PC-3 (cell line): ENCODE results near the gene ZFAND6. TPM values are rescaled to one million over a fixed set of nuclear protein-coding genes. Genes with fewer than 3 reads are reported as not detected.

Experiments
- ATAC-seq: fragments of 200-7000 bp; cut with Tn5 transposase; 2 replicates; pipeline ENCODE4 v1.9.1; 2020; ENCODE audit warnings: mild to moderate bottlenecking, moderate library complexity
- BruUV-seq: library from RNA; stranded (reverse); fragments of 400-500 nt; replicated peaks from 2 replicates; lab custom pipeline; 2021; lab: Mats Ljungman, UMichigan
- CTCF ChIA-PET: fragments of 300-600 bp; sonication (Branson Sonifier 250); formaldehyde crosslinking; loops from one replicate; lab custom pipeline; 2022; ENCODE audit warnings: antibody characterized with exemption; lab: Charles Lee
- POLR2A ChIA-PET: fragments of 300-600 bp; sonication (Branson Sonifier 250); formaldehyde crosslinking; loops from one replicate; lab custom pipeline; 2022; ENCODE audit warnings: antibody characterized with exemption; ENCODE audit not compliant: unreplicated experiment; lab: Charles Lee
- DNase-seq: peaks from one replicate; pipeline ENCODE4 v3.0.0-alpha.2; 2015
- H2AFZ ChIP-seq: fragments of 300-600 bp; sonication (generic); 2 replicates; pipeline ENCODE4 v1.6.0; 2016; ENCODE audit warnings: antibody characterized with exemption, low read length
- H3F3A ChIP-seq: fragments of 300-600 bp; sonication (generic); one replicate; pipeline ENCODE4 v1.6.0; 2017; ENCODE audit warnings: antibody characterized with exemption, low read length, control low read depth, mild to moderate bottlenecking; ENCODE audit not compliant: unreplicated experiment
- H3K27ac ChIP-seq: fragments of 300-600 bp; sonication (generic); 2 replicates; pipeline ENCODE4 v1.5.1; 2016; ENCODE audit warnings: mild to moderate bottlenecking, low read length
- H3K27me3 ChIP-seq: fragments of 300-600 bp; sonication (generic); 2 replicates; pipeline ENCODE4 v1.6.1; 2016; ENCODE audit warnings: low read length, mixed read lengths
- H3K36me3 ChIP-seq: fragments of 300-600 bp; sonication (generic); 2 replicates; pipeline ENCODE4 v1.6.1; 2016; ENCODE audit warnings: low read depth, mixed run types, low read length, mixed read lengths
- H3K4me1 ChIP-seq: fragments of 300-600 bp; sonication (generic); 2 replicates; pipeline ENCODE4 v1.5.1; 2016; ENCODE audit warnings: low read length; ENCODE audit not compliant: insufficient read depth
- H3K4me2 ChIP-seq: fragments of 300-600 bp; sonication (generic); 2 replicates; pipeline ENCODE4 v1.6.0; 2016; ENCODE audit warnings: low read length
- H3K4me3 ChIP-seq: fragments of 300-600 bp; sonication (generic); 2 replicates; pipeline ENCODE4 v1.5.1; 2016; ENCODE audit warnings: mild to moderate bottlenecking, low read length, mixed read lengths
- H3K79me2 ChIP-seq: fragments of 300-600 bp; sonication (generic); 2 replicates; pipeline ENCODE4 v1.6.1; 2017; ENCODE audit warnings: low read length, mixed read lengths
- H3K9ac ChIP-seq: fragments of 300-600 bp; sonication (generic); 2 replicates; pipeline ENCODE4 v1.6.0; 2016; ENCODE audit warnings: mild to moderate bottlenecking, low read length
- H3K9me2 ChIP-seq: fragments of 300-600 bp; sonication (generic); replicated peaks from 2 replicates; pipeline ENCODE4 v1.6.1; 2016; ENCODE audit warnings: mixed run types, low read length, mixed read lengths
- H3K9me3 ChIP-seq: fragments of 300-600 bp; sonication (generic); 2 replicates; pipeline ENCODE4 v1.6.1; 2016; ENCODE audit warnings: low read length, mixed read lengths
- H4K20me1 ChIP-seq: fragments of 300-600 bp; sonication (generic); 2 replicates; pipeline ENCODE4 v1.6.1; 2016; ENCODE audit warnings: low read length, mixed read lengths
- CTCF ChIP-seq: fragments of 300-600 bp; sonication (generic); conservative IDR thresholded peaks from 2 replicates; pipeline ENCODE4 v1.5.1; 2017; ENCODE audit warnings: antibody characterized with exemption, low read depth, mild to moderate bottlenecking, low read length
- EZH2 ChIP-seq: fragments of 300-600 bp; sonication (generic); IDR thresholded peaks from one replicate; pipeline ENCODE4 v1.6.1; 2017; ENCODE audit warnings: antibody characterized with exemption, mild to moderate bottlenecking, low read length; ENCODE audit not compliant: unreplicated experiment
- EZH2phosphoT487 ChIP-seq: fragments of 300-600 bp; sonication (generic); IDR thresholded peaks from 2 replicates; pipeline ENCODE4 v1.6.1; 2018; ENCODE audit warnings: mild to moderate bottlenecking, antibody characterized with exemption, low read length, borderline replicate concordance
- intact Hi-C: fragments of 100-400 bp; cut with micrococcal nuclease; formaldehyde crosslinking; loops from 2 replicates; pipeline ENCODE4 v1.9.0; 2023
- total RNA-seq: library from RNA; depleted of rRNA; stranded (reverse); fragments of >200 nt; gene quantifications from 2 replicates; pipeline ENCODE4 v1.2.3, GENCODE V29; 2014

ZFAND6 gene
- total RNA-seq, 1 experiment from 2014 or later: 96.6 TPM

DNA sequence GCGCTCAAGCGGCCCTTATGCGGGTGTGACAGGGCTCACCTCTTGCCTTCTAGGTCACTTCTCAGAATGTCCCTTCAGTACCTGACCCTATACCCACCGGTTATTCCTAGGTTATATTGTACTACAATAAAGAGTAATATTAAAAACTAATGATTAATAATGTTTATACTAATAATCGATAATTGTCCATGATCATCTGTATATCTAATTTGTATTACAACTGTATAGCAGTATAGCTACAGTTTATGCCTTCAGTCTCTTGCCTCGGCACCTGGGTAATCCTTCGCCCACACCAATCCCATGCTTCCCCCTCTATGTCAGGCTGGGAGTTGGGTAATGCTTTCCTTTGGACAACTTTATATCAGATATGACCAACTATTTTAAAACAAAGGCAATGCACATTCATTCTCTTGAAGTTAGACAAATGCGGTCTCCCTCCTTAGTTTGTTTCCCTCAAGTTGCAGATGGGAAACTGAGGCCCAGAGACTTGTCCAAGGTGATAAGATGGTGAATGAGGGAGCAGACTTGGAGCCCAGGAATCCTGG lies 96.8 kb downstream of the ZFAND6 start:
- H3K9me3 ChIP-seq: no peaks in the 10 kb centered on the region
- no peaks in the 10 kb centered on the region for H3K27me3 ChIP-seq
- H3K36me3 ChIP-seq: peaks cover 12% of the 10 kb centered on the region
- H3K4me3 ChIP-seq: no peak overlapping the region
- ChIA-PET POLR2A (no interaction called here), CTCF (no interaction called here)
- H3K9me2 ChIP-seq: no peaks in the 10 kb centered on the region
- no peak overlapping the region for H3K9ac ChIP-seq
- peaks cover 27% of the 10 kb centered on the region for H3K4me1 ChIP-seq
- ATAC-seq (no peak), DNase-seq (no peak)
- no peak overlapping the region for H2AFZ ChIP-seq
- H3K79me2 ChIP-seq: peaks cover 27% of the 10 kb centered on the region
- BruUV-seq: no TSS peak
- no peaks in the 10 kb centered on the region for H4K20me1 ChIP-seq
- H3K27ac ChIP-seq: no peak overlapping the region
- H3F3A ChIP-seq: no peaks in the 10 kb centered on the region
- intact Hi-C loops: no loop called here
- no peak overlapping the region for H3K4me2 ChIP-seq
- no peak for TF ChIP-seq EZH2phosphoT487
- no peak for TF ChIP-seq CTCF
- TF ChIP-seq EZH2: no peak

DNA sequence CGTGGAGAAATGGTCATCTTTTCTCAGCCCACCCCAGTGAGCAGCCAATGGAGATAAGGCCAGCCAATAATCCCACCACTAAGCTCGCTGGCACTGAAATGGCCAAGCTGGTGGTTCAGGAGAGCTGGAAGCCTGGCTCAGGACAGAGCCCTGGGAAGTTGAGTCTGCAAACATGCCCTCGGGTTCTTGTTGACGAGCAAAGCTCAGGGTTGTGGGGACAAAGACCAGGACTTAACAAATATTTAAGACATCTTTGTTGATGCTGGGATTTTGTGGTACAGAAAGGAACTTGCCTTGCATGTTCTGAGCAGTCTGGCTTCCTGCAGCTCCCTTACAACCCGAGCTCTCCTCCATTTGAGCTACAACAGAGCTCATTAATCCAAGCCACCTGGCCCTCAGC lies 97.7 kb downstream of the ZFAND6 start:
- Histone ChIP-seq H3K27me3 (no peaks in the 10 kb centered on the region), H3K9me3 (no peaks in the 10 kb centered on the region), H3K79me2 (peaks cover 27% of the 10 kb centered on the region), H3K9ac (no peak overlapping the region), H3F3A (no peaks in the 10 kb centered on the region), H3K36me3 (peaks cover 16% of the 10 kb centered on the region), H2AFZ (no peak overlapping the region), H3K4me1 (peaks cover 27% of the 10 kb centered on the region), H3K4me3 (no peak overlapping the region), H3K27ac (no peak overlapping the region), H3K4me2 (no peak overlapping the region), H4K20me1 (no peaks in the 10 kb centered on the region), H3K9me2 (no peaks in the 10 kb centered on the region)
- no TSS peak for BruUV-seq
- ATAC-seq (no peak), DNase-seq (no peak)
- ChIA-PET CTCF (no interaction called here), POLR2A (no interaction called here)
- intact Hi-C loops: no loop called here
- no peak for TF ChIP-seq EZH2phosphoT487
- no peak for TF ChIP-seq CTCF
- no peak for TF ChIP-seq EZH2

DNA sequence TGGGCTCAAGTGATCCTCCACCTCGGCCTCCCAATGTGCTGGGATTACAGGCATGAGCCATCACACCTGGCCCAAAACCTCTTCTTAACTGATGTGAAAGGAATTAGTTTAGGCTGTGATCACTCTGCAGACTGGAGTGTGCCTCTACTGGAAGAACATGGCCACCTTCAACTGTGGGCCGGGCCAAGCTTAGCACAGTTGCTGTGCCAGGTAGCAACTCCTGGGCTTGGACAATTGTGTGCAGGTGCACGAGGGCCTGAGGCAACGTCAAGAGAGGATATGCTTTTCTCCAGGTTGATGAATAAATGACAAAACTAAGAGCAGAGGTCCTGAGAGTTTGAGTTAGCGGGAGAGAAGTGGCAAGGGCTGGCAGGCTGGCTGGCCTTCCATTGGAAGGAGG lies 99.8 kb downstream of the ZFAND6 start:
- peaks cover 12% of the 10 kb centered on the region for H3K79me2 ChIP-seq
- CTCF ChIA-PET: no interaction called here
- H3F3A ChIP-seq: no peaks in the 10 kb centered on the region
- no TSS peak for BruUV-seq
- H3K4me2 ChIP-seq: no peak overlapping the region
- H3K9me2 ChIP-seq: no peaks in the 10 kb centered on the region
- H4K20me1 ChIP-seq: no peaks in the 10 kb centered on the region
- no peak for TF ChIP-seq CTCF
- TF ChIP-seq EZH2phosphoT487: no peak
- TF ChIP-seq EZH2: no peak
- H3K9ac ChIP-seq: no peak overlapping the region
- no peak for DNase-seq
- no peak overlapping the region for H3K27ac ChIP-seq
- no peak for ATAC-seq
- H3K27me3 ChIP-seq: no peaks in the 10 kb centered on the region
- no peak overlapping the region for H3K4me3 ChIP-seq
- H2AFZ ChIP-seq: no peak overlapping the region
- POLR2A ChIA-PET: no interaction called here
- no peaks in the 10 kb centered on the region for H3K9me3 ChIP-seq
- H3K4me1 ChIP-seq: peaks cover 17% of the 10 kb centered on the region
- H3K36me3 ChIP-seq: peaks cover 24% of the 10 kb centered on the region
- intact Hi-C loops: no loop called here
